CD4-positive, alpha-beta T cell (primary cell): ENCODE measurements around the gene KCTD1. TPM values are rescaled to one million over a fixed set of nuclear protein-coding genes. Genes with fewer than 3 reads are reported as not detected.

Experiments used
- ATAC-seq: fragments of 200-7000 bp; cut with Tn5 transposase; one replicate; pipeline ENCODE4 v1.10.0; 2022; ENCODE audit warnings: mild to moderate bottlenecking; ENCODE audit not compliant: poor library complexity
- CTCF ChIA-PET: fragments of 350-600 bp; sonication (Branson Sonifier 250); formaldehyde crosslinking; loops from one replicate; lab custom pipeline; 2021; ENCODE audit warnings: antibody characterized with exemption, inconsistent platforms; lab: Charles Lee
- POLR2A ChIA-PET: fragments of 350-600 bp; sonication (Branson Sonifier 250); formaldehyde crosslinking; loops from one replicate; lab custom pipeline; 2021; ENCODE audit warnings: antibody characterized with exemption, inconsistent platforms; lab: Charles Lee
- DNase-seq, 14 experiments: peaks; one replicate each; pipeline ENCODE4 v3.0.0-alpha.2; 2013 to 2020; ENCODE audit warnings: mixed read lengths in 2 of 14
- H3K27ac ChIP-seq, 2 donors: one replicate each; pipeline versions ENCODE4 v1.5.1 to v1.7.0; 2013; ENCODE audit warnings: low read length in 2 of 2, low read depth in 1 of 2, mild to moderate bottlenecking in 1 of 2
- H3K27me3 ChIP-seq, 2 experiments: 1 replicate in 1 of 2; 2 replicates in 1 of 2; pipeline versions ENCODE4 v1.6.1 to v1.7.0; 2013; ENCODE audit warnings: low read length in 2 of 2, control low read depth in 1 of 2, mild to moderate bottlenecking in 1 of 2, moderate library complexity in 1 of 2; ENCODE audit not compliant: insufficient read depth in 2 of 2, control insufficient read depth in 1 of 2
- H3K36me3 ChIP-seq: one replicate; pipeline ENCODE4 v1.6.1; 2013; ENCODE audit warnings: low read length, control low read depth; ENCODE audit not compliant: insufficient read depth
- H3K4me1 ChIP-seq: one replicate; pipeline ENCODE4 v1.6.1; 2013; ENCODE audit warnings: low read length, control low read depth; ENCODE audit not compliant: insufficient read depth
- H3K4me3 ChIP-seq: one replicate; pipeline ENCODE4 v1.5.1; 2013; ENCODE audit warnings: mild to moderate bottlenecking, low read length, moderate library complexity
- H3K9me3 ChIP-seq, 2 experiments: 1 replicate in 1 of 2; 2 replicates in 1 of 2; pipeline versions ENCODE4 v1.6.1 to v1.7.0; 2013; ENCODE audit warnings: low read length in 2 of 2, mild to moderate bottlenecking in 2 of 2, control low read depth in 1 of 2, moderate library complexity in 1 of 2; ENCODE audit not compliant: control insufficient read depth in 1 of 2, insufficient read depth in 1 of 2
- H3K27ac Mint-ChIP-seq: one replicate; pipeline ENCODE4 v1.8.0; 2020; ENCODE audit warnings: mixed read lengths
- H3K27me3 Mint-ChIP-seq: one replicate; pipeline ENCODE4 v1.8.0; 2021; ENCODE audit warnings: mixed read lengths
- H3K36me3 Mint-ChIP-seq: one replicate; pipeline ENCODE4 v1.8.0; 2021; ENCODE audit warnings: low read depth, mixed read lengths
- H3K4me1 Mint-ChIP-seq: one replicate; pipeline ENCODE4 v1.8.0; 2021; ENCODE audit warnings: low read depth, mixed read lengths
- H3K4me3 Mint-ChIP-seq: one replicate; pipeline ENCODE4 v1.8.0; 2020; ENCODE audit warnings: mild to moderate bottlenecking, mixed read lengths
- H3K9me3 Mint-ChIP-seq: one replicate; pipeline ENCODE4 v1.8.0; 2020; ENCODE audit warnings: mixed read lengths
- CTCF ChIP-seq: fragments of 200-600 bp; IDR thresholded peaks from one replicate; pipeline ENCODE4 v1.8.0; 2022; ENCODE audit warnings: antibody characterized with exemption, mild to moderate bottlenecking
- intact Hi-C, 2 experiments: fragments of 100-400 bp; cut with DNase I in 1 of 2; cut with micrococcal nuclease in 1 of 2; formaldehyde crosslinking; loops; one replicate each; pipeline versions ENCODE4 v1.15.1 to v1.9.0; 2023 to 2025; cut with DNase I, micrococcal nuclease
- total RNA-seq, 174 experiments: library from RNA in 2 of 174; stranded (reverse) in 2 of 174; gene quantifications; one replicate each; pipeline ENCODE4 v1.2.3 and lab custom pipeline; 2021 to 2026

The KCTD1 gene
- total RNA-seq, 2 experiments from 2014 or later: 0.74 to 1.1 TPM

GRCh38 chr18:26503382-26503781 is 45.0 kb downstream of the KCTD1 start:
- no peaks in the 10 kb centered on the region for H3K27me3 ChIP-seq
- no peaks in the 10 kb centered on the region for H3K9me3 ChIP-seq
- TF ChIP-seq CTCF: no peak
- CTCF ChIA-PET: no interaction called here
- H3K36me3 Mint-ChIP-seq: no peaks in the 10 kb centered on the region
- no peak overlapping the region for H3K4me3 ChIP-seq
- H3K4me1 ChIP-seq: no peaks in the 10 kb centered on the region
- H3K4me3 Mint-ChIP-seq: no peak overlapping the region
- no peaks in the 10 kb centered on the region for H3K9me3 Mint-ChIP-seq
- POLR2A ChIA-PET: no interaction called here
- DNase-seq (no peak), ATAC-seq (no peak)
- no peaks in the 10 kb centered on the region for H3K27me3 Mint-ChIP-seq
- no peaks in the 10 kb centered on the region for H3K36me3 ChIP-seq
- no peak overlapping the region for H3K27ac ChIP-seq
- intact Hi-C loops: no loop called here
- no peak overlapping the region for H3K27ac Mint-ChIP-seq
- H3K4me1 Mint-ChIP-seq: peaks cover 4% of the 10 kb centered on the region

GRCh38 chr18:26502823-26503222 is 45.5 kb downstream of the KCTD1 start:
- Histone ChIP-seq H3K9me3 (no peaks in the 10 kb centered on the region), H3K27ac (no peak overlapping the region), H3K36me3 (no peaks in the 10 kb centered on the region), H3K4me3 (no peak overlapping the region), H3K27me3 (no peaks in the 10 kb centered on the region), H3K4me1 (no peaks in the 10 kb centered on the region)
- Mint-ChIP-seq H3K4me1 (peaks cover 4% of the 10 kb centered on the region), H3K9me3 (no peaks in the 10 kb centered on the region), H3K27me3 (no peaks in the 10 kb centered on the region), H3K27ac (no peak overlapping the region), H3K36me3 (no peaks in the 10 kb centered on the region), H3K4me3 (no peak overlapping the region)
- ChIA-PET POLR2A (no interaction called here), CTCF (no interaction called here)
- intact Hi-C loops: no loop called here
- TF ChIP-seq CTCF: no peak
- DNase-seq (no peak), ATAC-seq (no peak)

GRCh38 chr18:26497866-26498265 is 50.5 kb downstream of the KCTD1 start:
- H3K4me3 ChIP-seq: no peak overlapping the region
- no peaks in the 10 kb centered on the region for H3K4me1 ChIP-seq
- no peaks in the 10 kb centered on the region for H3K36me3 ChIP-seq
- no peak overlapping the region for H3K27ac ChIP-seq
- CTCF ChIA-PET: no interaction called here
- intact Hi-C loops: no loop called here
- Mint-ChIP-seq H3K27ac (no peak overlapping the region), H3K4me3 (no peak overlapping the region), H3K27me3 (no peaks in the 10 kb centered on the region), H3K9me3 (no peaks in the 10 kb centered on the region), H3K4me1 (no peaks in the 10 kb centered on the region), H3K36me3 (no peaks in the 10 kb centered on the region)
- no peak for DNase-seq
- no peaks in the 10 kb centered on the region for H3K27me3 ChIP-seq
- H3K9me3 ChIP-seq: no peaks in the 10 kb centered on the region
- TF ChIP-seq CTCF: no peak
- POLR2A ChIA-PET: no interaction called here
- ATAC-seq: no peak
